Stimulated activated naive CD4-positive, alpha-beta T cell (primary cell): ENCODE results near the gene MGRN1.

Experiments
- DNase-seq, 6 experiments: peaks; one replicate each; lab custom pipeline; 2025; lab: John Stamatoyannopoulos, UW

MGRN1 gene

DNA sequence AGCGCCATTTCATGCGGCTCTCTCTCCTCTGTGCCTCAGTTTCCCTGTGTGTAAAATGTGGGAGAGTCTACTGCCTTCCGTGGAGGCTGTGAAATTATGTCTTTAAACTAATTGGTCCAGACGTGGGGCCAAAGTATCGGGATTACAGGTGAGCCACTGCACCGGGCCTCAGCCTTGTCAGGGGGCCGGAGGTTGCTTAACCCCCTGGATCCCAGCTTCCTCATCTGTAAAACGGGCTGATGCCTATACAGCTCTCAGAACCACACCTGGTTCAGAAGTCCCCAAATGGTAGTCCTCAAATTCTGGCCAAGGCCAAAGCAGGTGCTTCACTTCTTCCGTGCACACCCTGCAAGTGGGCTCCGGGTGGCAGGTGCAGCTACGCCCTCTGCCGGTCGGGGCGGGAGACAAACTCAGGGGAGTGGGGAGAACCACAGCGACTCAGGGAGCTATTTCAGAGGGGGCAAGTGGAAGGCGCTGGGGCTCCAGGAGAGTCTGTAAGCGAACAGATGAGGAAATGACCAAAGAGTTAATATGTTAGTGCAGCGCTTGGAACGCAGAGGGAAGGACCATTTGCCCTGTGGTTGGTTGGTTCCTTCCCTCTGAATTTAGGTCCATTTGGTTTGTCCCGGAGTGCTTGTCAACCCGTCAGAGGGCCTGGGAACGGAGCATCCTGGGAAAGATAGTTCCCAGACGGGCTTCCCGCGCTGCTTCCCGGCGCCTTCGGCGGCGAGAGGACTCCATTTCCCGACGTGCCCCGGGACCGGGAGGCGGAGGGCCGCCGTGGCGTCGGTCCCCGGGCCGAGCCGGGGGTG is at the start of gene MGRN1:
TSS of gene MGRN1 (plus strand) at position 812 of the 812 bp plus-strand sequence. CDS start 135 bp downstream, outside the sequence.
- DNase-seq = peak; percentile 83 to 97 (median 90)

DNA sequence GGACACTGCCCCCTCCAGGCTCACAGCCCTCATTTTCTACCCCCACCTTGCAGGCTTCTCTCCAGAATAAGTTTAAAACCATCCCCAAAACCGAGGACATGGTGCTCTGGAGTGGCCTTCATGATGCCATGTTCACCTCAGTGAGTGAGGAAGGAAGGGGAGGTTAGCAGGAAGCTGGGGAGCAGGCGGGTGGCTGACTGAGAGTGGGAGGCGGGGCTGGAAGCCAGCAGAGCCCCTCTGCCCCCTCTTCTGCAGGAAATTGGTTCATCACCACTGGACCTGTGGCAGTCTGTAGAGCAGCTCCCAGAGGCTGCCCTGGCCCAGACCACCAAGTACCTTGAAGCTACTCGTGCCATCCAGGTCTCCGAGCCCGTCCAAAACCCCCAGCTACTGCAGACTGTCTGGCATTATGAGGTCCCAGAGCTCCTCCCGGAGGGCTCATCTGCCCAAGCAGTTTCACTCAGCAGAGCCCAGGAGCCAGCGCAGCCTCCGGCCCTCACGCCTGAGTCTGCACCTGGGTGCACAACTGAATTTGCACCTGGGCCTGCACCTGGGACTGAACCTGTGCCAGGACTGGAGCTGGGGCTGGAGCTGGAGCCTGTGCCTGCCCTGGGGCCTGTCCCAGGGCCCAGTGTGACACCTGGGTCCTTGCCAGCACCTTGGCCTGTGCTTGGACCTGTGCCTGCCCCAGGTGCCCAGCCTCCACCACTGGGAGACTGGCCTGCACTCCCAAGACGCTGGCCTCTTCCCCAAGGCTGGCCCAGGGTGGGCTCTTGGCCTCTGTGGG is 49.5 kb upstream of the MGRN1 start:
- DNase-seq = no peak

DNA sequence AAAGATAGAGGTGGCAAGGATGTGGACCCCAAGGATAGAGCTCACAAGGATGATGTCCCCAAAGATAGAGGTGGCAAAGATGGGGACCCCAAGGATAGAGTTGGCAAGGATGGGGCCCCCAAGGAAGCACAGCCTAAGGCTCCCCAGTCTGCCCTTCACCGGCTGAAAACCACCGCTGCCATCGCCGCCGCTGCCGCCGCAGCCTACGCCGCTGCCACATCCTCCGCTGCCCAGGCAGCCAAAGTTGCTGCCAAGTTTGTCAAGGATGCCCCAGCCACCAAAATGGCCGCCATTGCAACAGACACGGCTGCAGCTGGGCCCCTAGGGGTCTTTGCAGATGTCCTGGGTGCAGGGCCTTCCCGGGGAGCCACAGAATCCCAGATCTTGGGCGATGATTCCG is 48.6 kb upstream of the MGRN1 start:
- no peak for DNase-seq

DNA sequence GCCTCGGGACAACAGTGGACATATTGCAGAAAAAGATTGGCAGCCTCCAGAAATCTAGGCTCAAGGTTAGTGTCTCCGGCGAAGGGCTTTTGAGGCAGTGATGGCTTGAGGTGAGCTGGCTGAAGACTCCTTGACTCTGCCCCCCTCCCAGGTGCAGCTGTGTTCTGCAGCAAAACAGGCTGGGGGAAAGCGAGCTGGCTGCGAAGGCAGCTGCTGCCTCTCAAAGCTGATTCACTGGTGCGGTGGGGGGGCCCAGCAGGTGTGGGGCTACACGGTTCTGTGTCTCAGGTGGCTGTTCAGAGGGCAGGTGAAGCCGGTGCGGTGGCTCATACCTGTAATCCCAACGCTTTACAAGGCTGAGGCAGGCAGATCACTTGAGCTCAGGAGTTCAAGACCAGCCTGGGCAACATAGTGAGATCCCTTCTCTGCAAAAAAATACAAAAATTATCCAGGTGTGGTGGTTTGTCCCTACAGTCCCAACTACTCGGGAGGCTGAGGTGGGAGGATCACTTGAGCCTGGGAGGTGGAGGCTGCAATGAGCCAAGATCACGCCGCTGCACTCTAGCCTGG is 45.6 kb upstream of the MGRN1 start:
- no peak for DNase-seq

DNA sequence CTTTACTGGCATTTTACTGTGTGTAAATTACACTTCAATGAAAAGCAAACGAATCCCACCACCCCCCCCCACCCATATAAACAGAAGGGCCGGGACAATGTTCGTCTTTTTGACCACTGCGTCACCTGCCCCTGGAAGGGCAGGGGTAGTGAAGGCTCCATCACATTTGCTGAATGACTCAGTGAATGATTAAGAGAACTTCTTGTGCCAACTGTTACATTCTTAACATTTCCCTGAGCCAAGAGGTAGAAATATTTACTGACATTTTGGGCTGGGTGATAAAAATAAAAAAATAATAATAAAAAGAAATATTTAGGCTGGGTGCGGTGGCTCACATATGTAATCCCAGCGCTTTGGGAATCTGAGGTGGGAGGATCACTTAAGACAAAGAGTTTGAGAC is 44.4 kb upstream of the MGRN1 start:
- DNase-seq = no peak

DNA sequence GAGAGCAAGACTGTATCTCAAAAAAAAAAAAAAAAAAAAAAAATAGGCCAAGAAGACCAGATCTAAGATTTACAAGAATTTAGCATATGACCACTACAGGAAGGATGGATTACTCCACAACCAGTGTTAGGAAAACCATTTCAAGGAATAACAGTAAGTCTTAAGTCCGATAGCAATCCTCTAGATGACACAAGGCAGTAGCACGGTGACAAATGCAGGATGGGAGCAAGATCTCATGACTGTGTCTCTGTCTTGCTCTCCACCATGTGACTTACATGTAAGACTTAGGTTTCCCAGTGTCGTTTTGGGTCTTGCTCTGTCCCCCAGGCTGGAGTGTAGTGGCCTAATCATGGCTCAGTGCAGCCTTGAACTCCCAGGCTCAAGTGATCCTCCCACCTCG is 40.7 kb upstream of the MGRN1 start:
- no peak for DNase-seq

DNA sequence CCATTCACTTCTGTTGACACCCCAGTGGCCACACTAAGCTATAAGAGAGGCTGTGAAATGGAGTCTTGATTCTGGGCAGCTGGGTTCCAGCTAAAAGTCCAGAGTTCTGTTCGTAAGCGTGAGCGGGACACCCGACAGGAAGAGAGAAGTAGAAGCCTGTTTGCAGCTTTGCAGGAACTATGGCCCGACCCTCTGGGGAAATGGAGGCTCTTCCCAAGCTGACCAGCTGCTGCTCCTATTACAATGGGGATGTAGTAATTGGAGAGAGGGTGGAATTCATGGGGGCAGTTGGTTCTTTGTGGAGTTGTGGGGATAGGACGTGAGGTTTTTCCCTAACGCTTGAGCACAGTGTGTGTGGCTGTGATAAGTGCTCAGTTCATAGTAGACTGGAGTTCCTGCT is 38.3 kb upstream of the MGRN1 start:
- no peak for DNase-seq

DNA sequence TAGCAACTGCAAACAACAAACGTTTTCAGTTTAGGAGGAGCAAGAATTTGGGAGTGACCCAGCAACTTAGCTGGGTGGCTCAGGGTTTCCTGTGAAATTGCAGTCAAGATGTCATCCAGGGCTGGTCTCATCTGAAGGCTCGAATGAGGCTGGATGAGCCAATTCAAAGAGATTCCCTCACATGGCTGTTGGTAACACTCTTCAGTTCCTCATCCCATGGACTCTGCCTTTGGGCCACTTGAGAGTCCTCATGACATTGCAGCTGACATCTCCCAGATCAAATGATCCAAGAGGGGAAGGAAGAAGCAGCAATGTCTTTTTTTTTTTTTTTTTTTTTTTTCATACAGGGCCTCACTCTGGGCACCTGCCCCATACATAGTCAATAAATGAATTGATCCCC is 36.2 kb upstream of the MGRN1 start:
- DNase-seq = no peak

DNA sequence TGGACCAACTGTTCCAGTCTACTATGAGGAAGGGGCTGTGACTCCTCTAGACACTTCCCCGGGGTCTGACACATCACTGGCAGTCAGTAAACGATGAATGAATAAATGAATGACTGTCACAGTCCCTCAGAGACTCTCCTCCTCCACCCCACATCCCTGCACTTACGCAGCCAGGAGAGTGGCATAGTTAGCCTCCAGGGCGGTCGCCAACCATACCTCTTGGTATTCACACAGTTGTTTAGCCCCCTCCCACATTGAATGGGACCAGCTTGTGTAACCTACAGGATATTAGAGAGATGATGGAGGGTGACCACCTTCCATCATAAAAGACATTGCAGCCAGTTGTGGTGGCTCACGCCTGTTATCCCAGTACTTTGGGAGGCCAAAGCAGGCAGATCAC is 35.7 kb upstream of the MGRN1 start:
- DNase-seq = no peak

DNA sequence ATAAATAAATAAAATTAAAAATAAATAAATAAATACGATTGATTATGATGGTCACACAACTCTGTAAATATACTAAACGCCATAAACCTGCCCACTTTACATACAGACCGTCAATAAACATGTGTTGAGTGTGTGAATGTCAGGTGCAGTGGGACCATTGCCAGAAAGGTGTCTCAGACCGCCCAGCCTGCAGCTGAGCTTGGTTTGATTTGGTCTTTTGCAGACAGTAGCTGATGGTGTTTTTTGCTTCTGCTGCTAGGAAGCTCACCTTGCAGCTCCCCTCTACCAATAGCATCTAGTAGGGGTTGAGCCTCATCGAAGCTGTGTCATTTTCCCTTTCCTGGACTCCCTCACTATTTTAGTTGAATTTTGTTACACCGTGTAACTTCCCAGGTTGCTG is 33.4 kb upstream of the MGRN1 start:
- no peak for DNase-seq

DNA sequence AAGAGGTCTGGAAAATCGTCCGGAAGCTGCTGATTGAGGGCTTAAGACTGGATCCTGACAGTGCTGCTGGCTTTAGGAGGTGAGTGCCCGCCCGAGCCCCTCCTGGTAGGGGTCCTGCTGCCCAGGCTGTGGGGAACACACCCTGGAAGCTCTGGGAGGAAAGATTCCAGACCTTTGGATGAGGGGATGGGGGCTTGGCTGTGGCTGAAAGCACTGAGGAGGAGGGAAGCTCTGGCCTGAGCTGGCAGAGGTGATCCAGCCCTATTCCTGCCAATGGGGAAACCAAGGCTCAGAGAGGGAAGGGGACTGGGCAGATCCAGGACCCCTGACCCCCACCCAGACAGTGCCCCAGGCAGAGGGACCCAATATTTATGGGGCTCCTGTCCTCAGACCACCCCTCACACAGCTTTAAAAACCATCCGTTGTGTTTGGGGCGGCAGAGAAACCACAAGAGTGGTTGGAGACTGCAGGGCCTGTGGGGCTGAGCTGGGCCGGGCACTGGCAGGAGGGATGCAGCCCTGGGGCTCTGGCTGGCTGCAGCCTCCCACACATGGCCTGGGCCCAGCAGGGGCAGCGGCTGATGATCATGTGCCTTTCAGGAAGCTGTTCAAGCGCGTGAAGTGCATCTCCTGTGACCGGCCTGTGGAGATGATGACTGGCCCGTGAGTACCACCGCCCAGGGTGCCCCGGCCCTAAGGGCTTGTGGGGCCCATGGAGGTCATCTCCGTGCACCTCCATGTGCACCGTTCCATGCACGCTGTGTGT is 32.7 kb upstream of the MGRN1 start:
- no peak for DNase-seq

DNA sequence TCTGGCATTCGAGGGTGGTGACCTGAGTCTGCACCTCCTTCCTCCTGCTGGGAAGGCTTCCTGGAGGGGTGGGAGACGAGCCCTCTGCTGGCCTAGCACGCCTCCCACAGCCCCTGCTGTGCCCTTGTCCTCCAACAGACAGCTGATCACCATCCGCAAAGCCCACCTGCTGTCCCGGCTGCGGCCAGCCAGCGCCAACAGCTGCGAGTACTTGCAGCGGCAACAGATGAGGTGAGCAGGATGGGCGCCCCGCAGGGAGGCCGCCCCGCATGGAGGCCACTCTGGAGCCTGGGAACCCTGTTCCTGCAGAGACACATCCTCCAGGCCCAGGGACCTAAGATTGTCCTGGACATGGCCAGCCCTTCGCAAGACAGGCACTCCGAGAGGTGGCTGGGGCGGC is 31.5 kb upstream of the MGRN1 start:
- no peak for DNase-seq

DNA sequence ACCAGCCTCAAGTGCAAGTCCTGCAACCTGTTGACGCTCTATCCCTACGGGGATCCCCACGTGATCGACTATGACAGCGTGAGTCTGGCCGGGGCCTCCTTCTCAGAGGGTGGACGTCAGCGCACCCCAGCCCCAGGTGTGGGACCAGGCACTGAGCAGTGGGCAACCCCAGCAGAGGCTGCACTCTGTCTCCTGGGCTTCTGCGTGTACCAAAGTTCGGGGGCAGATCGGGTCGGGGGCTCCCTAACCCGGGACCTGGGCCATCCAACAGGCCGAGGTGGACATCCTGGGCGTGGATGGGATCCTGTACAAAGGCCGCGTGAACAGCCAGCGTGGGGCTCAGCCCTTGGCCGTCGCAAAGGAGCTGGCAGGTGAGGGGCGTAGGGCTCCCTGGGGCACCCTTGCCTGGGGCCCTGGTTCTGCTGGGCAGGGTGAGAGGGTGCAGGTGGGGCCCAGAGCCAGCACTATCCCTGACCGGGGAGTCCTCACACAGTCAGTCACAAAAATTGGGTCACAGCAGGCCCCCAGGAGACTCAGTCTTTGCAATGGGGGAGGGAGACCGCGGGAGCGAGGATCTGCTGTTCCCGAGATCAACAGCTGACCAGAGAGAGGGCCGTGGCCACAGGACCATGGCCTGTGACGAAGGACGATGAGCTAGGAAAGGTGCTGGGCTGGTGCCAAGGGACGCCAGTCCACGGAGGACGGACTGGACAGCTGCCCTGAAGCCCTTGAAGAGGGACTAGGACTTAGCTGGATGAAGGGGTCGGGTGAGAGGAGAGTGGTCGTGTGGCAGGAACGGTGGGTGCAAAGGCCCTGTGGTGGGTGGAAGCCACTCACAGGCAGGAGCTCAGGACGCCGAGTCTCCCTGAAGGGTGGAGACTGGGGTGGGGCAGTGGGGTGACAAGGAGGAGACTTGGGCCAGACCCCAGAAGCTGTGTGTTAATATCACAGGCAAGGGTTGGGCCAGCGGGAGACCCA is 29.9 kb upstream of the MGRN1 start:
- DNase-seq = no peak

DNA sequence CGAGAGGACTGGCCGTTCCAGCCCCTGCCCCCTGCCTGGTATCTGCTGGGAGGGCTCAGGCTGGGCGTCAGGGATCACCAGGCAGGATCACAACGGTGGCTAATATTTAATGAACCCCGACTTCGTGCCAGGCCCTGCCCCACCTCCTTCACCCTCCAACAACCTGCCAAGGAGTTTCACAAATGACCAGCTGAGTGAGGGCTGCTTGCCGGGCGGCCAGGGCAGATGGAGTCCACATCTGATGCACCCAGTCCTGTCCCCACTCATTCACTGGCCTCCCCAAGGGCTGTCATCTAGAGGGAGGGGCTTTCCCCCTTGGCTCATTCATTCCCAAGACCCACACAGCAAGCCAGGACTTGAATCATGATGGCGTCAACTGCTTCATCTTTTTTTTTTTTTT is 27.5 kb upstream of the MGRN1 start:
- no peak for DNase-seq

DNA sequence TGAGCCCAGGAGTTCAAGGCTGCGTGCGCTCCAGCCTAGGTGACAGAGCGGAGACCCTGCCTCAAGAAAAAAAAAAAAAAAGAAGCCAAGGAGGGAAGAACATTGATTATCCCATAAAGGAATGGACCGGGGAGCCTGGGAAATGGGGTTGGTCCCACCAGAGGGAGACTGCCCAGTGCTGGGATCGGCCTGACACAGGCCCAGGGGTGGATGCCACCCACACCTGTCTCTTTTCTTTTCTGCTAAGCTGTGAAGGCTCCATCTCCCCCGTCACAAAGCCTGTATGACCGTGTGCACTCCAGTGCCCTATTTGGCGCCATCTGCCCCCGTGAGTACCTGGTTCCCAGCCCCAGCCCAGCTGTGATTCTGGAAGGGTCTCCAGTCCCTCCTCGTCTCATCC is 25.6 kb upstream of the MGRN1 start:
- DNase-seq = no peak

DNA sequence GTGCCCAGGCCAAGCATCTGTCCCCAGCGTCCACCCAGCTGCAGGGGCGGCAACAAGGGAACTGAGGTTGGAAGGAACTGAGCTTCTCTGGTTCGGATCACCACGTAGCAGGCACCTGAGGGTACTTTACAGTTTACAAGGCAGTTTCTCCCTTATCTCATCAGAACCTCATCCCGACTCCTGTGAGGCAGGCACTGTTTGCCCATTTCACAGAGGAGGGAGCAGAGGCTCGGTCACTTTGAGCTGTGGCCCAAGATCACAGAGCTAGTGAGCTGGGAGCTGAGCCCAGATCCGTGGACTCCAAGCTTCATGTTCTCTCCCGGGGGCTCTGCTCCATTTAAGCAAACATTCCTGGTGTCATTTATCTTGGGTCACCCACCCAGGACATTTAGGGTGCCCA is 25.1 kb upstream of the MGRN1 start:
- no peak for DNase-seq

DNA sequence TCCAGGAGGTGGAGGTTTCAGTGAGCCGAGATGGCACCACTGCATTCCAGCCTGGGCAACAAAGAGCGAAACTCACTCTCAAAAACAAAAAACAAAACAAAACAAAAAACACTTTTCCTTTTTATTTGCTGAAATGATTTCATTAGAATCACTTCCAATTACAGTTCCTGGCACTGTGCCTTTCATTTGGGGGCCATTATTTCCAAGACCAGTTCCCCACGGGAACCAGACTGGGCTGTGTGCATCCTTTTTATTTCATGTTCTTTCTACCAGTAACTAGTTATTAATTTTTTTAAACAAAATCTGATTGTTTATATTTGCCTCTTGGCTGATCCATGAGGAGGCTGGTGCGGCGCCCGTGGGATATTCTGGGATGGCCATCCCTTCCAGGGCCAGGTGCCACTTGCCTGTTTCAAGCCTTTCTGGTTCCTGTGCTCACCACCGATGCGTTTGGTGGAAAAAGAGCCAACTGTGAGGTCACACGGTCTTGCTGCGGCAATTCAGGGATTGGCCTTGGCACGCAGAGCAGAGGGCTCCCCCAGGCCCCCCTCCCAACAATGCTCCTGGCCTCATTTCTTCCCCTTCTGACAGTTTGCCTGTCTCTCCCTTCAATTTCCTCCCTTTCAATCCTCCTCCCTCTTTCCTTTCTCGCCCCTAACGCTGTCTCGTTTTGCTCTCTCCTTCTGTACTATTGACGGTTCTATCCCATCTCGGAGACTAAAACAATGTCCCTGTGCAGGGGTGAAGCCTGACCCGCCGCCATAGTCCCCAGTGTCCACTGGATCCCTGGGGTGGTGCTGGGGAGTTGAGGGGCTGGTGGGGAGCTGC is 23.4 kb upstream of the MGRN1 start:
- DNase-seq = no peak

DNA sequence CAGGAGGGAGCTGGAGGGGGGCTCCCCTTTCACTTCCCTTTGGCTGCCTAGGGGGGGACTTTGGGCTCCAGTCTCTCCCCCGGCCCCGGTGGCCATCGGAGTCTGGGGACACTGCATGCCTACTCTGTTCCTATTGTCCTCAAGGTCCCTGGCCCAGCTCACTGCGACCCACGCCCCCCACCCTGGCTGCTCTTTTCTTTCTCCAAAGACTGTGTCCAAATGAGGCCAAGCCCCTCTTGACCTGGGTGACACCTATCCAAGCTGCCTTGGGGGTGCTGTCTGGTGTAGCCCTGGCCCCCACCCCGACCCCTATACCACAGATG is 22.8 kb upstream of the MGRN1 start:
- DNase-seq = no peak

DNA sequence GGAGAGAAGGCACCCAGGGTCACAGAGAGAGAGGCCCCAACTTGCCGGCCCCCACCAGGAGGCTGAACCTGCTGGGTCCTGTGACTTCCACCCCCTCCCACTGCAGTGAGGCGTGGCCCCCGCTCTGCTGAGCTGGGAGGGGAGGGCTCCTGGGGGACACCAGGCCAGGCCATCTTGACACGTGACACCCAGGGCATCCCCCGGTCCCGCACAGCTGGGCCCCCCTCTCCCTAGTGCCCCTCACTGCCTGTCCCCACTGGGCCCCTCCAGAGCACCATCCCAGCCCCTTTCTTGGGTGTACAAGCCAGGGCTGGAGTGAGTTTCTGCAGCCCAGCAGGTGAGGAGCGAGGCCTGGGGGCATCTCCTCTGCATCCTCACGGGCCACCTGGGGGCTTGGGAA is 22.3 kb upstream of the MGRN1 start:
- DNase-seq = no peak

DNA sequence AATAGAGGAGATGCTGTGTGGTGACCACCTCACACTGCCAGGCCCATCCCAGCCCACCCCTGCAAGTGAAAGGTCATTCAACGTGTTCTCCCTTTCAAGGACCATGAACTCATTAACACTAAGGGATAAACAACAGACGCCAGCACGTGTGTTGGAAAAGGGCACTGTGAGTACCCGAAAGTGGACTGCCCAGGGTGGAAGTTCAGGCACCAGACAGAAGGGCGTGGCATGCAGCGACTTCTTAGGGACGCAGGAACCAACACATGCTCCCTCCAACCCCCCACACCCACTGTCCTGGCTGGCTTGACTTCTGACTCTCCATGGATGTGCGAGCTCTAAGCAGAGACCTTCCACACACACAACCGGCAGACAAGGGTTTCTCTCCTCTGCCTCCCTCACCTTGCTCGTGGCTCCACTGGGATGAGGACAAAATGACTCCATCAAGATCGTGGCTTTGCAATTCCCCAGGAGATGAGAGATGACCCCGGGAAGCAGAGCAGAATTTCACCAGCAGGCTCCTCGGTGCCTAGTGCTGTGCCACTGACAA is 20.9 kb upstream of the MGRN1 start:
- DNase-seq = no peak
